GM19397 (cell line): ENCODE measurements around the gene MXD1.
"Not testable (repeated sequence)": the region's sequence is repeated elsewhere in the genome, so short reads cannot be mapped to it uniquely, and the experiment has no call there.

Source experiments
- ATAC-seq: cut with Tn5 transposase; IDR thresholded peaks from one replicate; pipeline ENCODE4 v1.9.1; 2021; ENCODE audit warnings: mild to moderate bottlenecking, moderate library complexity; ENCODE audit not compliant: unreplicated experiment

MXD1 gene, protein sequence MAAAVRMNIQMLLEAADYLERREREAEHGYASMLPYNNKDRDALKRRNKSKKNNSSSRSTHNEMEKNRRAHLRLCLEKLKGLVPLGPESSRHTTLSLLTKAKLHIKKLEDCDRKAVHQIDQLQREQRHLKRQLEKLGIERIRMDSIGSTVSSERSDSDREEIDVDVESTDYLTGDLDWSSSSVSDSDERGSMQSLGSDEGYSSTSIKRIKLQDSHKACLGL

DNA sequence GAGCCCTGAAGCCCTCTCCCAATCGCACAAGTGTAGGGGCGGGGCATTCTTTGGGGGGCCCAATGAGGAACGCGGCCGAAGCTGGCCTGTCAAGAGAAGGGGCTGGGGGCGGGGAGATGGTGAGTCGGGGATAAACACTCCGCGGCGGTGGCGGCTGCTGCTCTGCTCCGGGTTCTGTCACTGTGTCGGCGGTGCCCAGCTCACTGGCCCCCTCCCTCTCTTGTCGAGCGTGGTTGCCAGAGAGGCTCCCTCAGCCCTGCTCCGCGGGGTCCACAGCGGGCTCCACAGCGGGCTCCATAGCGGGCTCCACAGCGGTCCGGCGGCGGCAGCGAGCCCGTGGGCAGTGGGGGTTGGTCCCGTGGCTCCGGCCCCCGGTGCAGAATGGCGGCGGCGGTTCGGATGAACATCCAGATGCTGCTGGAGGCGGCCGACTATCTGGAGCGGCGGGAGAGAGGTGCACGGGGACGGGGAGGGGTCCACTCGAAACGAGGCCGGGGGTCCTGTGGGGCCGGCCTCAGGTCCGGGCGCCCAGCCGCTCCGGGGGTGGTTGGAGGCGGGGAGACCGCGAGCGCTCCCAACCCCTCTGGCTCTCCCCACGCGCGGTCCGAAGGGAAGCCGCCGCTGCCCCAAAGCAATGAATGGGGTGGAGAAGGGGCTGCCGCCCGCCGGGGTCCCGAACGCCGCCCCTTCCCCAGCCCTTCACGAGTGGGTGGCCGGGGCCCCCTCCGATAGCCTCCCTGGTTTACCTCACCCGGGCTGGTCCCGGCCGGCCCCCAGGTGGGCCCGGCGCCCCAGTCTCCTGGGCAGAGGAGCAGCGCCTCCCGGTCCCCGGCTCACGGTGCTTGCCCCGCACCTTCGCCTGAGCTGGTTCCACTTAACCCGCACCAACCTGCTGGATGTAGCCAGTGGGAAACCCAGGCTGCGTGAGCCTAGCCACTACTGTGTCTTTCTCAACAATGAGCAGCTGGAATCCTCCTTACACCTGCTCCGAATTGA is at the start of gene MXD1:
TSS of gene MXD1 (plus strand) at position 160 of the 996 bp plus-strand sequence. CDS start at position 382, 222 bp downstream.
- ATAC-seq, result no peak

DNA sequence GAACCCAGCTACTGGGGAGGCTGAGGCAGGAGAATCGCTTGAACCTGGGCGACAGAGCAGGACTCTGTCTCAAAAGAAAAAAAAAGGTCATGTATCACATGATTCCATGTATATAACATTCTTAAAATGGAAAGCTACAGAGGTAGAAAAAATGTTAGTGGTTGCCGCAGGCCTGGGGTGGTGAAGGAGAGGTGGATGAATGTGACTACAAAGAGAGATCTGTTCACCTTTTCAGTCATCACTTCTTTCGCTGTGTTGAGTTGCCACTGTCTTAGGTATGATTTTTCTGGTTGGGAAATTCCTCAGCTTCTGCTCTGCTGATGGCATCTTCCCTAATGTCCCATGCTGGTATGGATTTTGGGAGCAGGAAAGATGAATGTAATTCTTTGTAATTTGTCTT is 26.5 kb upstream of the MXD1 start:
- ATAC-seq, result no peak

DNA sequence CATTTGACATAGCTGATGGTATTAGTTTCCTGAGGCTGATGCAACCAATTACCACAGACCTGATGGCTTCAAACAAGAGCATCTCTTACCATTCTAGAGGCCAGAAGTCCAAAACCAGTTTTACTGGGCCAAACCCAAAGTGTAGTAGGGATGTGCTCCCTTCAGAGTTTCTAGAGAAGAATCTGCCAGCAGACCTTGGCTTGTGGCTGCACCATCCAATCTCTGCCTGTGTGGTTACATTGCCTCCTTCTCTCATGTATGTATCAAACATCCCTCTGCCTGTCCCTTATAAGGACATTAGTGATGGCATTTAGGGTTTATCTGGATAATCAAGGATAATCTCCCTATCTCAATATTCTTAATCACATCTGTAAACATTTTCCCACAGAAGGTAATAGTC is 25.6 kb upstream of the MXD1 start:
- ATAC-seq, result no peak

GRCh38 chr2:69890881-69891280 is 24.0 kb upstream of the MXD1 start:
- ATAC-seq, result no peak

DNA sequence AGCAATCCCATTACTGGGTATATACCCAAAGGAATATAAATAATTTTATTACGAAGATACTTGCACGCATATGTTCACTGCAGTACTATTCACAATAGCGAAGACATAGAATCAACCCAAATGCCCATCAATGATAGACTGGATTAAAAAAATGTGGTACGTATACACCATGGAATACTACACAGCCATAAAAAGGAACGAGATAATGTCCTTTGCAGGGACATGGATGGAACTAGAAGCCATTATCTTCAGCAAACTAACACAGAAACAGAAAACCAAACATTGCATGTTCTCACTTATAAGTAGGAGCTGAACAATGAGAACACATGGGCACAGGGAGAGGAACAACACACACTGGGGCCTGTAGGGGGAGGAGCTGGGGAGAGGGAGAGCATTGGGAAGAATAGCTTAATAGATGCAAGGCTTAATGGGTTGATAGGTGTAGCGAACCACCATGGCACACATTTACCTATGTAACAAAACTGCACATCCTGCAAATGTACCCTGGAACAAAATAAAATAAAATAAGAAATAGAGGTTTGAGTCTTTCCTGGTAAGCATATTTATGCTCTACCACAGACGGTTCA is 22.0 kb upstream of the MXD1 start:
- ATAC-seq, result not testable (repeated sequence)

DNA sequence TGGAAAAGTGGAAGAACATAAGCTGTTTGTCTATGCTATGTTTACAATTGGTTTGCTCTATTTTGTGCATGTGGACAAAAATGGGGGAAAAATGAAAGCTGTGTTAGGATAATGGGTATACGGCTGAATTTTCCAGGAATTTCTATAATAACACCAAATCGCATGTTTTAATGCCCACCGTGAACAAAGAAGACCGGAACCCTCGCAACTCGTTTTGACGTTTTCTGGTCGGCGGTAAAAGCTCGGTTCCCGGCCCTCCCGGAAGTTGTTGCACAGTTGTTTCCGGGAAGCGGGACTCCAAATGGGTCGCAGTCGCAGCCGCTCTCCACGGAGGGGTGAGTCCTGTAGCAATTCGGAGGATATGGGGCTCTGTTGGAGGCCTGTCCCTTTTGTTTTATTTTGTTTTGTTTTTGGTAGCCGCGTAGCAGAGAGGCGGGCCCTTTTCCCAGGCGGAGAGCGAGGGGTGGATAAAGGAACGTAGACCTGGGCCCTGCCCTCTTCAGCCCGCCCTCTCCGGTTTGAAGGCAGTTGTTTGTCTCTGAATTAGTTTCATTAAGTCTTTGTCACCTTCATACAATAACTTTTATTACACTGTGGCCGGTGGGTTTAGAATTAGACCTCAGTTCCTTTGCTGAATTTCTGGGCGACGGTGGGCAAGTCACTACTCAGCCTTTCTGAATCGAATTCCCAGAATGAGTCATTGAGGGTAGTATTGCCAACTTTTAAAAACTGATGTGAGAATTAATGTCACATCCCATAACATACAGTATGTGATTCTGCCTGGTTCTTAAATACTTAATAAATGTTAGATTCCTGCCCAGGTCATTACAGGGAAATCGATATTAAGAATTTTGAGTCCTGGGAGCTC is 21.0 kb upstream of the MXD1 start, which contains the start of gene SNRNP27:
TSS of gene SNRNP27 (plus strand) at position 273 of the 868 bp plus-strand sequence. CDS start at position 302, 29 bp downstream.
- ATAC-seq, result peak; percentile 79

DNA sequence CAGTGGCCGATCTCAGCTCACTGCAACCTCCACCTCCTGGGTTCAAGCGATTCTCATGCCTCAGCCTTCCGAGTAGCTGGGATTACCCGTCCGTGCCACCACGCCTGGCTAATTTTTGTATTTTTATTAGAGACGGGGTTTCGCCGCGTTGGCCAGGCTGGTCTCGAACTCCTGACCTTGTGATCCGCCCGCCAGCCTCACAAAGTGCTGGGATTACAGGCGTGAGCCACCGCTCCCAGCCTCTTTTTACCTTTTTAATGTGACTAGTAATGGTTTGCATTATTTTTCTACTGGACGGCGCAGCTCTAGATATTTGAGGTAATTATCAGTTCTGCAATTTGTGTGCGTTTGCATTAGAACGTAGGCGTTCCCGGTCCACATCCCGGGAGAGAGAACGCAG is 20.2 kb upstream of the MXD1 start:
- ATAC-seq, result not testable (repeated sequence)

DNA sequence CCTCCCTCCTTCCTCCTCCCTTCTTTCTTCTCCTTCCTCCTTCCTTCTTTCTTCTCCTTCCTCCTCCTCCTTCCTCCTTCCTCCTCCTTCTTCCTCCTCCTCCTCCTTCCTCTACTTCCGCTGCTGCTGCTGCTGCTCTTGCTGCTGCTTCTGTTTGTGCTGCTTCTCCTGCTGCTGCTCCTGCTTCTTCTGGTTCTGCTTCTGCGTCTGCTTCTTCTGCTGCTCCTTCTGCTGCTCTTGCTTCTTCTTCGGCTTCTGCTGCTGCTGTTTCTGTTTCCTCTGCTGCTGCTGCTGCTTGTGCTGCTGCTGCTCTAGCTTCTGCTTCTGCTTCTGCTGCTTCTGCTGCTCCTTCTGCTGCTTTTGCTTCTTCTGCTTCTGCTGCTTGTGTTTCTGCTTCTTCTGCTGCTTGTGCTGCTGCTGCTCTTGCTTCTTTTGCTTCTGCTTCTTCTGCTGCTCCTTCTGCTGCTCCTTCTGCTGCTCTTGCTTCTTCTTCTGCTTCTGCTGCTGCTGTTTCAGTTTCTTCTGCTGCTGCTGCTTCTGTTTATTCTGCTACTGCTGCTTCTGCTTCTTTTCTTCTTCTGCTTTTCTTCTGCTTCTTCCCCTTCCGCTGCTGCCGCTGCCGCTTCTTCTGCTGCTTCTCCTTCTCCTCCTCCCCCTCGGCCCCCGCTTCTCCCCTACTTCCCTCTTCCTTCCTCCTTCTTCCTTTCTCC is 12.5 kb upstream of the MXD1 start:
- no peak for ATAC-seq

DNA sequence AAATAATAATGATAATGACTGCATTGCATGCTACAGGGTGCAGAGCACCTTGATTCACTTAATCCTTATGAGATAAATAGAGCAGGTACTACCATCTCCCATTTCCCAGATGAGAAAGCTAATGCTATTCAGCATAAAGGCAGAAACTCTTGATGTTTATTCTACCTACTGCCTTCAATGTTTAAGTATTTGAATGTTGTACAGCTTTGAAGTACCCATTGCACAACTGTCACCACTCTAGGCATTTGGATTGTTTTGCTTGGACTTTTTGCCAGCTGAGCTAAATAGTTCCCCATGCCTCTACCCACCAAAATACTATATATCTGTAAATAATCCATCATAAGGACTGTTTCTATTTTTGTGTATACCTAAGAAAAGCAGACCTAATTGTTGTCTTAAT is 7.7 kb upstream of the MXD1 start:
- no peak for ATAC-seq

DNA sequence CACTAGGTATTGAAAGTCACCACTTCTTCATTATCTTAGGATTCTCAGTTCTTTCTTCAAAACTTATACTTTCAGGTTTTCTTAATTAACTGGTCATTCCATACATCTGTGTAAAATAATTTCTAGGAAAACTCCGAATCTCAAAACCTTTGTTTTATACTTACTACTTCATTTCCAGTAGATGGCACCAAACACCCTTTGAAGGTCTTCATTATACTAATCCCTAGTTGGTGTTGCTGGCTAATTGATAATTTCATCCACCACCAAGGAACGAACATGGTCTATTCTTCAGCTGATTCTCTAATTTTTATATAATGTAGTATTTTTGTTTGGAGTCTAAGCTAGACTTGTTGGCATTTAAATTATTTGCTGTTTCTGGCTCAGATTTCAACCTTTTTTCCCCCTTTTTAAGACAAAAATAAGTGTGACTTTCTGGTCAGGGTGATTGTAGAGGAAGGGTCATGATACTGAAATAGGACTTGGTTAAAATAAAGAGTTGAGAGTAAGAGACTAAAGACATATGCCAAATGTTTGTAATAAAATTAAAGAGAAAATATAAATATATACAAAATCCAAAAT is 2.8 kb upstream of the MXD1 start:
- no peak for ATAC-seq

DNA sequence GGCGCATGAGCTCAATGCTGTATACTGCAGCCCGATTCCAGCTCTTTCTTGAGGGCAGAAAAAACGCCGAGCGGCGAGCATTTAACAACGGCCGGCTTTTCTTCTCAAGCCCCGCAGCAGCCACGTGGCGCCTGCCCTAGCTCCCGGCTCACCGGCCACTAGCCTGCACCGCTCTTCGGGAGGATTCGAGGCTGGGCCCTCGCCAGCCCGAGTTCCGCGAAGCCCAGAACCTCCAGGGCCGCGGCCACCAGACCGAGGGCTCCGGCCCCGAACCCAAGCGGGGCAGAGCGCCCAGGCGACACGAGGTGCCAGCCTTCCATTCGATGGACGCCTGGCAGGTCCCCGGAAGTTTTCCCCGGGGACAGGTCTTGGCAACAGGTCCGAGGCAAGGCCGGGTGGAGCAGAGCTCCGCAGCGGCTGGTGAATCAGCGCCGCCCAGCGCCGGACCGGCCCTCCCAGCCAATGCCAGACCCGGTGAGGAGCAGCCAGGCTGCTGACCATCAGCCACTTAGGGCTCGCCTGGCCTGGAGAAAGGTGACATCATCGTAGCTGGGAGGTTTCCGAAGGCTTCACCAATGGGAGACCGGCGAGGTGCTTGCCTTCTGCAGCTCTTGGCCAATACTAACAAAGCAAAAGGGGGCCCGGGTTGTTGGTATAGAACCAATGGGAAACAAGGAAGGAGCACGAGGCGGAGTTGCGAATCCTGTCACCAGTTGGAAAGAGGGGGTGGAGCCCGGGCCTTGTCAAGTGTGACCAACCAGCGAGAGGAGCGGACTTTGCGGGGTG is 552 bp upstream of the MXD1 start:
- peak; percentile 88 for ATAC-seq

DNA sequence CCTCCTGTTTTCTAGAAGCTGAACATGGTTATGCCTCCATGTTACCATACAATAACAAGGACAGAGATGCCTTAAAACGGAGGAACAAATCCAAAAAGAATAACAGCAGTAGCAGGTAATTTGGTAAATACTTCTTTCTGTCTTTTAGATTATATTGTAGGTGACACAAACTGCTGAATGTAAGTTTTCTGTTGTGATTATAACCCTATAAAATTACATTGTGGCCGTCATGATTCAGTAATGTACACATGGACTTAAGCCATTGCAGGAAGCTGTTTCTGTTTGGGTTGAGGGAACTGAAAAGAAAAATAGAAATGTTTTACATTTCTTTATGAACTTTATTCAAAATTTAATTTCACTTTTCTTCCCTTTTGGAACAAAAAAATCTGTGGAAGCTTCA is 1.2 kb downstream of the MXD1 start:
- ATAC-seq, result no peak

- no peak for ATAC-seq
Measured at GRCh38 chr2:69917852-69918251, 2.9 kb downstream of the MXD1 start.

DNA sequence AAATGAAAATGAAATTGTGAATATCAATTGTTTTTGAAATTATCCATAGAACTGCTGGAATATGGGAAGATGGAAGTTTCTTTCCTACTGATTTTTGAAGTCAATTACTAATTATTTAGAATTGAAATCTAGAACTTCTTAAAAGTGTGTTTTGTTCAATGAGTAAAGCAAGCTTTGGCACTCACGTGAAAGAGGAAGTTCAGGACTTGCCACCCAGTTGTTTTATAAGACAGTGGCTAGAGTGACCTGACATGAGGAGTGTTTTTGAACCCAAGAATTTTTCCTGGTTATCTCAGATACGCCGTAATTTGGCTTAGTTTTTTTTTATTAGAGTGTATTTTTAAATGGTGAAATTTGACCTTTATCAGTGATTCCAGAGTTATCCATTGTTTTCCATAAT is 3.5 kb downstream of the MXD1 start:
- ATAC-seq, result no peak

- ATAC-seq, result no peak
Measured at GRCh38 chr2:69923116-69923515, 8.2 kb downstream of the MXD1 start.

GRCh38 chr2:69926849-69927515 is 12.1 kb downstream of the MXD1 start:
- no peak for ATAC-seq

- no peak for ATAC-seq
Measured at GRCh38 chr2:69931832-69932595, 17.1 kb downstream of the MXD1 start.

- ATAC-seq, result no peak
Measured at GRCh38 chr2:69932596-69932922, 17.6 kb downstream of the MXD1 start.
